ENCODE data around the gene CSF1R.

CSF1R gene

GRCh38 chr5:150044712-150045111 lies 41.6 kb downstream of the CSF1R start:
- no peak for TF ChIP-seq CTCF (conservative IDR thresholded peaks at IDR 0.05; ENCODE audit: low read length)
- H3K4me3 ChIP-seq (ENCODE audit: low read length): no peak overlapping the region

GRCh38 chr5:150044329-150044681 lies 42.0 kb downstream of the CSF1R start:
- H3K4me3 ChIP-seq (ENCODE audit: low read length): no peak overlapping the region
- DNase-seq (ENCODE audit: low read depth): peak; percentile 34
- no peak for TF ChIP-seq CTCF (conservative IDR thresholded peaks at IDR 0.05; ENCODE audit: low read length)

More at GRCh38 chr5:150044712-150045111, 41.6 kb downstream of the CSF1R start:
- DNase-seq (ENCODE audit: low read depth): no peak

- no peak for DNase-seq (ENCODE audit: low read depth)
- no peak for TF ChIP-seq CTCF (conservative IDR thresholded peaks at IDR 0.05; ENCODE audit: low read length)
- no peak overlapping the region for H3K4me3 ChIP-seq (ENCODE audit: low read length)
Measured at GRCh38 chr5:150043657-150044328, 42.6 kb downstream of the CSF1R start.

- no peak for DNase-seq (ENCODE audit: low read depth)
- no peak overlapping the region for H3K4me3 ChIP-seq (ENCODE audit: low read length)
- no peak for TF ChIP-seq CTCF (conservative IDR thresholded peaks at IDR 0.05; ENCODE audit: low read length)
Measured at GRCh38 chr5:150042459-150042858, 43.9 kb downstream of the CSF1R start.

- peak; percentile 40 for DNase-seq (ENCODE audit: low read depth)
- no peak overlapping the region for H3K4me3 ChIP-seq (ENCODE audit: low read length)
- TF ChIP-seq CTCF (conservative IDR thresholded peaks at IDR 0.05; ENCODE audit: low read length): no peak
Measured at GRCh38 chr5:150038547-150038946, 47.8 kb downstream of the CSF1R start.

GRCh38 chr5:150036513-150036912 lies 49.8 kb downstream of the CSF1R start:
- TF ChIP-seq CTCF (conservative IDR thresholded peaks at IDR 0.05; ENCODE audit: low read length): no peak
- DNase-seq (ENCODE audit: low read depth): peak; percentile 96
- no peak overlapping the region for H3K4me3 ChIP-seq (ENCODE audit: low read length)

- TF ChIP-seq CTCF (conservative IDR thresholded peaks at IDR 0.05; ENCODE audit: low read length): no peak
- DNase-seq (ENCODE audit: low read depth): no peak
- no peak overlapping the region for H3K4me3 ChIP-seq (ENCODE audit: low read length)
Measured at GRCh38 chr5:150035139-150035895, 51.0 kb downstream of the CSF1R start.
